A549 (cell line): ENCODE results near the gene UBE3B. TPM values are rescaled to one million over a fixed set of nuclear protein-coding genes. Genes with fewer than 3 reads are reported as not detected.

Experiments used
- ATAC-seq, 2 experiments: fragments of 200-7000 bp in 1 of 2; fragments of >200 bp in 1 of 2; cut with Nextera tagmentation in 1 of 2; cut with Tn5 transposase in 1 of 2; 3 replicates each; pipeline versions ENCODE4 v1.8.0 to v1.9.1; 2018 to 2020; ENCODE audit warnings: mild to moderate bottlenecking in 1 of 2, moderate library complexity in 1 of 2
- CTCF ChIA-PET: fragments of 300-600 bp; sonication (Branson Sonifier 250); formaldehyde crosslinking; extraction: SDS; loops from one replicate; lab custom pipeline; 2021; ENCODE audit warnings: antibody characterized with exemption, inconsistent platforms; lab: Yijun Ruan, JAX
- POLR2A ChIA-PET: fragments of 350-600 bp; formaldehyde crosslinking; extraction: SDS; loops from one replicate; lab custom pipeline; 2021; ENCODE audit warnings: antibody characterized with exemption, inconsistent platforms; lab: Yijun Ruan, JAX
- DNase-seq, 2 experiments: peaks; one replicate each; pipeline versions ENCODE4 v3.0.0 to v3.0.0-alpha.2; 2011 to 2016; ENCODE audit warnings: low read depth in 1 of 2, low spot score in 1 of 2
- FAIRE-seq: peaks from 2 replicates; lab custom pipeline; 2011; peaks lifted over from hg19 to GRCh38; lab: Jason Lieb, UNC
- H3K27ac ChIP-seq, 2 experiments: fragments of >200 bp; sonication (Bioruptor Twin); formaldehyde crosslinking; 3 replicates each; pipeline ENCODE4 v1.5.1; 2016 to 2017
- H3K4me1 ChIP-seq: fragments of >200 bp; sonication (Bioruptor Twin); formaldehyde crosslinking; 3 replicates; pipeline ENCODE4 v1.6.1; 2016
- H3K4me2 ChIP-seq: fragments of >200 bp; sonication (Bioruptor Twin); formaldehyde crosslinking; 3 replicates; pipeline ENCODE4 v1.6.1; 2016
- H3K4me3 ChIP-seq: fragments of >200 bp; sonication (Bioruptor Twin); formaldehyde crosslinking; 3 replicates; pipeline ENCODE4 v1.5.1; 2016
- H3K9me3 ChIP-seq: fragments of >200 bp; sonication (Bioruptor Twin); formaldehyde crosslinking; 3 replicates; pipeline ENCODE4 v1.6.1; 2016
- BHLHE40 ChIP-seq: IDR thresholded peaks from 2 replicates; pipeline ENCODE4 v1.6.1; 2012; ENCODE audit warnings: low read depth, low read length, inconsistent platforms
- CBX8 ChIP-seq: fragments of 200-600 bp; sonication (generic); IDR thresholded peaks from 2 replicates; pipeline ENCODE4 v1.6.1; 2016
- CEBPB ChIP-seq, 2 experiments: fragments of >200 bp in 1 of 2; sonication (Bioruptor Twin) in 1 of 2; formaldehyde crosslinking in 1 of 2; IDR thresholded peaks; 2 replicates each; pipeline ENCODE4 v1.6.1; 2012 to 2016
- CHD2 ChIP-seq: fragments of 150-350 bp; IDR thresholded peaks from 2 replicates; pipeline ENCODE4 v1.6.1; 2014; ENCODE audit warnings: low read length; ENCODE audit not compliant: partially characterized antibody
- EHMT2 ChIP-seq: fragments of 200-600 bp; sonication (generic); IDR thresholded peaks from 2 replicates; pipeline ENCODE4 v1.6.1; 2016; ENCODE audit warnings: antibody characterized with exemption, low read depth, mild to moderate bottlenecking, moderate library complexity
- ESRRA ChIP-seq: fragments of 150-350 bp; IDR thresholded peaks from 2 replicates; pipeline ENCODE4 v1.6.1; 2014; ENCODE audit warnings: mild to moderate bottlenecking, low read length, borderline replicate concordance
- FOSB ChIP-seq: fragments of 250-450 bp; sonication (Bioruptor Pico); IDR thresholded peaks from 2 replicates; pipeline ENCODE4 v1.5.0; 2020; ENCODE audit warnings: mild to moderate bottlenecking, moderate library complexity
- HEYL ChIP-seq: fragments of 250-450 bp; sonication (Bioruptor Pico); IDR thresholded peaks from 2 replicates; pipeline ENCODE4 v1.8.0; 2021; ENCODE audit warnings: mild to moderate bottlenecking, moderate library complexity
- HOXA7 ChIP-seq: fragments of 250-450 bp; sonication (Bioruptor Pico); IDR thresholded peaks from 2 replicates; pipeline ENCODE4 v1.5.0; 2020; ENCODE audit warnings: mild to moderate bottlenecking, moderate library complexity
- JUN ChIP-seq, 2 experiments: fragments of >200 bp; sonication (Bioruptor Twin); formaldehyde crosslinking; IDR thresholded peaks; 2 replicates in 1 of 2; 3 replicates in 1 of 2; pipeline ENCODE4 v1.6.1; 2016 to 2017
- KDM5A ChIP-seq: fragments of 200-600 bp; sonication (generic); IDR thresholded peaks from 2 replicates; pipeline ENCODE4 v1.6.1; 2016; ENCODE audit warnings: antibody characterized with exemption, mild to moderate bottlenecking
- MAZ ChIP-seq: fragments of 150-350 bp; IDR thresholded peaks from 2 replicates; pipeline ENCODE4 v1.6.1; 2014; ENCODE audit warnings: antibody characterized with exemption, low read depth, low read length, borderline replicate concordance
- MYC ChIP-seq: IDR thresholded peaks from 2 replicates; pipeline ENCODE4 v1.6.1; 2012; ENCODE audit warnings: mild to moderate bottlenecking, inconsistent platforms, low read length, improper control_type of control experiment, borderline replicate concordance
- NPAS2 ChIP-seq: fragments of 250-450 bp; sonication (Bioruptor Pico); IDR thresholded peaks from 2 replicates; pipeline ENCODE4 v1.8.0; 2022; ENCODE audit warnings: mild to moderate bottlenecking, moderate library complexity, borderline replicate concordance
- NR3C1 ChIP-seq: fragments of >200 bp; sonication (Bioruptor Twin); formaldehyde crosslinking; IDR thresholded peaks from 3 replicates; pipeline ENCODE4 v1.6.1; 2017
- PHF8 ChIP-seq: fragments of 200-600 bp; sonication (generic); IDR thresholded peaks from 2 replicates; pipeline ENCODE4 v1.6.1; 2016; ENCODE audit warnings: low read depth, mild to moderate bottlenecking, antibody characterized with exemption, moderate library complexity, borderline replicate concordance
- POLR2A ChIP-seq: IDR thresholded peaks from 2 replicates; pipeline ENCODE4 v1.6.1; 2012; ENCODE audit warnings: mild to moderate bottlenecking, low read length
- POLR2AphosphoS2 ChIP-seq: conservative IDR thresholded peaks from 2 replicates; pipeline ENCODE4 v1.6.1; 2012; ENCODE audit warnings: low read length, improper control_type of control experiment, inconsistent platforms
- RCOR1 ChIP-seq: fragments of 150-350 bp; IDR thresholded peaks from 2 replicates; pipeline ENCODE4 v1.6.1; 2014; ENCODE audit warnings: antibody characterized with exemption, low read length, low read depth
- RNF2 ChIP-seq: fragments of 200-600 bp; sonication (generic); IDR thresholded peaks from 2 replicates; pipeline ENCODE4 v1.6.1; 2016; ENCODE audit warnings: low read depth, mild to moderate bottlenecking, antibody characterized with exemption, moderate library complexity, borderline replicate concordance
- SMC3 ChIP-seq: fragments of >200 bp; sonication (Bioruptor Twin); formaldehyde crosslinking; IDR thresholded peaks from 3 replicates; pipeline ENCODE4 v1.6.1; 2018; ENCODE audit warnings: inconsistent platforms
- SREBF2 ChIP-seq: fragments of 450-650 bp; IDR thresholded peaks from 2 replicates; pipeline ENCODE4 v1.6.1; 2014; ENCODE audit warnings: mild to moderate bottlenecking, moderate library complexity
- TFCP2L1 ChIP-seq: fragments of 250-450 bp; sonication (Bioruptor Pico); IDR thresholded peaks from 2 replicates; pipeline ENCODE4 v1.5.0; 2021; ENCODE audit warnings: mild to moderate bottlenecking
- TP53 ChIP-seq: fragments of 250-450 bp; sonication (Bioruptor Pico); IDR thresholded peaks from 2 replicates; pipeline ENCODE4 v1.5.0; 2021; ENCODE audit warnings: mild to moderate bottlenecking, moderate library complexity
- ZC3H11A ChIP-seq: fragments of 450-650 bp; IDR thresholded peaks from 2 replicates; pipeline ENCODE4 v1.6.1; 2014; ENCODE audit warnings: antibody characterized with exemption, mild to moderate bottlenecking
- ZNF302 ChIP-seq: fragments of 250-450 bp; sonication (Bioruptor Pico); IDR thresholded peaks from 2 replicates; pipeline ENCODE4 v1.9.0; 2021; ENCODE audit warnings: inconsistent platforms, mild to moderate bottlenecking, moderate library complexity
- ZSCAN20 ChIP-seq: fragments of 250-450 bp; sonication (Bioruptor Pico); IDR thresholded peaks from 2 replicates; pipeline ENCODE4 v1.8.0; 2022; ENCODE audit warnings: mild to moderate bottlenecking, moderate library complexity
- WGBS: methylation state at CpG from one replicate; pipeline ENCODE4 v1.1.6; 2017; ENCODE audit errors: missing lambda C conversion rate; 5-methylcytosine and 5-hydroxymethylcytosine counted together
- polyA plus RNA-seq, 4 experiments: library from polyadenylated mRNA; depleted of rRNA in 3 of 4; stranded (reverse); fragments of >200 nt; fragmentation: RNase III in 1 of 4; extraction: RNeasy Plus Mini Kit Qiagen cat#74134 plus additional on column Dnase treatment in 1 of 4; gene quantifications; 2 replicates in 3 of 4; 3 replicates in 1 of 4; pipeline ENCODE4 v1.2.3, GENCODE V29; 2011 to 2017
- TF ChIP-seq, protein P1 (sequence below): IDR thresholded peaks from 2 replicates; pipeline ENCODE4 v1.6.1; 2012
- TF ChIP-seq, protein P2 (sequence below): fragments of 150-350 bp; IDR thresholded peaks from 2 replicates; pipeline ENCODE4 v1.6.1; 2014; ENCODE audit warnings: low read depth, mild to moderate bottlenecking, low read length
- TF ChIP-seq, protein P3 (sequence below): fragments of 250-450 bp; sonication (Bioruptor Pico); IDR thresholded peaks from 2 replicates; pipeline ENCODE4 v1.5.0; 2021; ENCODE audit warnings: mild to moderate bottlenecking, moderate library complexity, borderline replicate concordance
- TF ChIP-seq, protein P4 (sequence below): IDR thresholded peaks from 2 replicates; pipeline ENCODE4 v1.6.1; 2012

The UBE3B gene
- polyA plus RNA-seq, 2 of the 4 experiments (the other 2 are of a cell fraction) = 14.0 to 38.0 TPM

DNA sequence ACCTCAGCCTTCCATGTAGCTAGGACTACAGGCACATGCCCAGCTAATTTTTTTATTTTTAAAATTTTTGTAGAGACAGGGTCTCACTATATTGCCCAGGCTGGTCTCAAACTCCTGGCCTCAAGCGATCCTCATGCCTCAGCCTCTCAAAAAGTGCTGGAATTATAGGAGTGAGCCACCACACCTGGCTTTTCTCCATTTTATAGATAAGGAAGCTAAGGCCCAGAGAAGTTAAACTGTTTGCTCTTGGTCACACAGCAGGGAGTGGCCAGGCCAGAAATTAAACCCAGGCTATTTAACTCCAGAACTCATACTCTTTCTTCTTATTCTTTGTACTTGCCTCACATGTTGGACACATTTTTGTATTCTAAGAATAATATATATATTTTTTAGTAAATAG lies 16.5 kb downstream of the UBE3B start:
- FAIRE-seq = no peak
- H3K9me3 ChIP-seq = no peaks in the 10 kb centered on the region
- H3K4me3 ChIP-seq = no peak overlapping the region
- no peak for DNase-seq
- H3K4me2 ChIP-seq = no peak overlapping the region
- H3K4me1 ChIP-seq = no peaks in the 10 kb centered on the region
- ChIA-PET CTCF (interaction anchor here (0.6 to 1.4 kb wide), 3 partner anchors 10 to 385 kb away, joined by 3 to 4 read pairs (median 3); no protein-coding TSS in a partner anchor), POLR2A (no interaction called here)
- no peak for ATAC-seq
- H3K27ac ChIP-seq = no peak overlapping the region
- 91% methylated on average over 1 of the region's 1 CpG for WGBS
- TF ChIP-seq MYC (no peak), FOSB (no peak), RNF2 (no peak), CHD2 (no peak), CBX8 (no peak), KDM5A (no peak), ESRRA (no peak), ZC3H11A (no peak), SMC3 (no peak), HOXA7 (CRISPR knock-in tag) (no peak), MAZ (no peak), TFCP2L1 (CRISPR knock-in tag) (no peak)
- TF ChIP-seq, protein P1, sequence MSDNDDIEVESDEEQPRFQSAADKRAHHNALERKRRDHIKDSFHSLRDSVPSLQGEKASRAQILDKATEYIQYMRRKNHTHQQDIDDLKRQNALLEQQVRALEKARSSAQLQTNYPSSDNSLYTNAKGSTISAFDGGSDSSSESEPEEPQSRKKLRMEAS = no peak

DNA sequence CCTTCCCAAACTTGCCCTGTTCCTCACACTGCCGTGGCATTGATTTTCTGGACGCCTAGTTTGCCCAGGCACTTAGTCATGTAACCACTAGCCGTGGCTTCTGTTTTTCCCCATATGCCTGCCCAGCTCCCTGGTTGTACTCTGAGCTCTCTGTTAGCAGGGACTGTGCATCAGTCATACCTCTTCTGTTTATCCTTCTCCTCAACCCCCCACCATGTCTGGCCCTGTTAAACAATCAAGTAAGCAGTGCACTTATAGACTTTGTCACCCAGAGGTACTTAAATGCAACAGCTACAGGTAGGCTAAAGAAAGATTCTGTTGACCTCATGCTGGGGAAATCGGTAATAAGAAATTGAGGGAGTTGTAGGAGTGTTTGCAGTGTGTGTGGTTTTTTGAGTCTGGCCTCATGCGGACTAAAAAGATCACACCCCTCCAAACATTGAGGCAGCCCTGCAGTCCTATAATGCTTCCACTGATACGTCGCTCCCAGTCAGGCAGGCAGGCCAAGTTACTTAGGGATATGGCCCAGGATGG lies 17.0 kb downstream of the UBE3B start:
- no peaks in the 10 kb centered on the region for H3K9me3 ChIP-seq
- POLR2A ChIA-PET = no interaction called here

DNA sequence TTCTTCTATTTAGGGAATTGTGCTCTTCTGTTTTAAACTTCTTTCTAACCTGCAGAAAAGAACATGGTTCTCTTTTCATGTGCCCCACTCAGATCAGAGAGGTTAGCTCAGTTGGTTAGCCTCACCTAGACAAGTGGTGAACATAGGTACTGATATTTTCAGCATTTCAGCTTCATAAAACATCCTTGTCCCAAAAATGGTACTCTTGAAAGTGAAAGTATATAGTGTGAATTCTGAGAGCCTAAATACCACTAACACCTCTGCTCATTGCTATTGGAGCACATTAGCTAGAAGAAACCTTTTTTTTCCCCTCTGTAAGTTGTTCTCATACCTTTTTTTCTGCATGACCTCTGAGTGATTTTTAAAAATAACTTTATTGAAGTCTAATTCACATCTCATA lies 17.6 kb downstream of the UBE3B start:
- FAIRE-seq (no peak), ATAC-seq (no peak), DNase-seq (no peak)
- POLR2A ChIA-PET = no interaction called here
- H3K4me2 ChIP-seq = no peak overlapping the region
- H3K4me3 ChIP-seq = no peak overlapping the region
- CTCF ChIA-PET = interaction anchor here (1.1 kb wide), 1 partner anchor 67 kb away, joined by 3 read pairs; no protein-coding TSS in a partner anchor
- TF ChIP-seq BHLHE40 = no peak
- TF ChIP-seq, protein P2, sequence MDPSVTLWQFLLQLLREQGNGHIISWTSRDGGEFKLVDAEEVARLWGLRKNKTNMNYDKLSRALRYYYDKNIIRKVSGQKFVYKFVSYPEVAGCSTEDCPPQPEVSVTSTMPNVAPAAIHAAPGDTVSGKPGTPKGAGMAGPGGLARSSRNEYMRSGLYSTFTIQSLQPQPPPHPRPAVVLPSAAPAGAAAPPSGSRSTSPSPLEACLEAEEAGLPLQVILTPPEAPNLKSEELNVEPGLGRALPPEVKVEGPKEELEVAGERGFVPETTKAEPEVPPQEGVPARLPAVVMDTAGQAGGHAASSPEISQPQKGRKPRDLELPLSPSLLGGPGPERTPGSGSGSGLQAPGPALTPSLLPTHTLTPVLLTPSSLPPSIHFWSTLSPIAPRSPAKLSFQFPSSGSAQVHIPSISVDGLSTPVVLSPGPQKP = no peak
- H3K27ac ChIP-seq = no peak overlapping the region
- H3K4me1 ChIP-seq = no peaks in the 10 kb centered on the region
- H3K9me3 ChIP-seq = no peaks in the 10 kb centered on the region

More for the DNA sequence above, 17.0 kb downstream of the UBE3B start:
- Histone ChIP-seq H3K4me2 (no peak overlapping the region), H3K27ac (no peak overlapping the region), H3K4me3 (no peak overlapping the region), H3K4me1 (no peaks in the 10 kb centered on the region)
- 93% methylated on average over 7 of the region's 7 CpGs for WGBS
- ATAC-seq (no peak), FAIRE-seq (no peak), DNase-seq (no peak)
- CTCF ChIA-PET = interaction anchor here (0.6 to 1.4 kb wide), 4 partner anchors 10 to 386 kb away, joined by 3 to 4 read pairs (median 3); no protein-coding TSS in a partner anchor
- TF ChIP-seq SMC3 (no peak), POLR2AphosphoS2 (no peak), SREBF2 (no peak), EHMT2 (no peak), CEBPB (IDR thresholded peaks at IDR 0.05) (no peak), TP53 (no peak), ZNF302 (CRISPR knock-in tag) (no peak), TFCP2L1 (CRISPR knock-in tag) (no peak), JUN (IDR thresholded peaks at IDR 0.05) (no peak), PHF8 (no peak), NR3C1 (no peak), RCOR1 (no peak), KDM5A (no peak), ZSCAN20 (no peak), NPAS2 (CRISPR knock-in tag) (no peak), HEYL (CRISPR knock-in tag) (no peak), POLR2A (no peak)
- TF ChIP-seq, protein P3, sequence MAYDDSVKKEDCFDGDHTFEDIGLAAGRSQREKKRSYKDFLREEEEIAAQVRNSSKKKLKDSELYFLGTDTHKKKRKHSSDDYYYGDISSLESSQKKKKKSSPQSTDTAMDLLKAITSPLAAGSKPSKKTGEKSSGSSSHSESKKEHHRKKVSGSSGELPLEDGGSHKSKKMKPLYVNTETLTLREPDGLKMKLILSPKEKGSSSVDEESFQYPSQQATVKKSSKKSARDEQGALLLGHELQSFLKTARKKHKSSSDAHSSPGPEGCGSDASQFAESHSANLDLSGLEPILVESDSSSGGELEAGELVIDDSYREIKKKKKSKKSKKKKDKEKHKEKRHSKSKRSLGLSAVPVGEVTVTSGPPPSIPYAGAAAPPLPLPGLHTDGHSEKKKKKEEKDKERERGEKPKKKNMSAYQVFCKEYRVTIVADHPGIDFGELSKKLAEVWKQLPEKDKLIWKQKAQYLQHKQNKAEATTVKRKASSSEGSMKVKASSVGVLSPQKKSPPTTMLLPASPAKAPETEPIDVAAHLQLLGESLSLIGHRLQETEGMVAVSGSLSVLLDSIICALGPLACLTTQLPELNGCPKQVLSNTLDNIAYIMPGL (CRISPR knock-in tag) = no peak
- TF ChIP-seq, protein P4, sequence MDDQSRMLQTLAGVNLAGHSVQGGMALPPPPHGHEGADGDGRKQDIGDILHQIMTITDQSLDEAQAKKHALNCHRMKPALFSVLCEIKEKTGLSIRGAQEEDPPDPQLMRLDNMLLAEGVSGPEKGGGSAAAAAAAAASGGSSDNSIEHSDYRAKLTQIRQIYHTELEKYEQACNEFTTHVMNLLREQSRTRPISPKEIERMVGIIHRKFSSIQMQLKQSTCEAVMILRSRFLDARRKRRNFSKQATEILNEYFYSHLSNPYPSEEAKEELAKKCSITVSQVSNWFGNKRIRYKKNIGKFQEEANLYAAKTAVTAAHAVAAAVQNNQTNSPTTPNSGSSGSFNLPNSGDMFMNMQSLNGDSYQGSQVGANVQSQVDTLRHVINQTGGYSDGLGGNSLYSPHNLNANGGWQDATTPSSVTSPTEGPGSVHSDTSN = no peak
- TF ChIP-seq, all 56 proteins: peak for 0
